Measurements from ENCODE around the gene TMEM43. TPM values are rescaled to one million over a fixed set of nuclear protein-coding genes. Genes with fewer than 3 reads are reported as not detected.

TMEM43 gene
- total RNA-seq, 1 donor from 2014 or later, result 112 TPM

GRCh38 chr3:14175383-14176037 is 50.7 kb downstream of the TMEM43 start:
- DNase-seq (ENCODE audit: low read depth), result peak; percentile 86

GRCh38 chr3:14177580-14178246 is 52.9 kb downstream of the TMEM43 start:
- DNase-seq (ENCODE audit: low read depth), result peak; percentile 43

GRCh38 chr3:14178247-14179113 is 53.6 kb downstream of the TMEM43 start, which contains the start of the genes LSM3 and XPC:
TSS of gene LSM3 (plus strand) at chr3:14178817. CDS start at chr3:14178861, 44 bp downstream.
TSS of gene XPC (minus strand) at chr3:14178601. CDS start at chr3:14178568, 33 bp downstream.
- DNase-seq (ENCODE audit: low read depth), result peak; percentile 99

GRCh38 chr3:14179114-14179465 is 54.2 kb downstream of the TMEM43 start:
- DNase-seq (ENCODE audit: low read depth), result no peak

GRCh38 chr3:14179795-14180194 is 54.9 kb downstream of the TMEM43 start:
- no peak for DNase-seq (ENCODE audit: low read depth)

GRCh38 chr3:14181253-14181652 is 56.4 kb downstream of the TMEM43 start:
- DNase-seq (ENCODE audit: low read depth), result no peak

- DNase-seq (ENCODE audit: low read depth), result no peak
Observed at GRCh38 chr3:14183015-14183577, 58.2 kb downstream of the TMEM43 start.

- no peak for DNase-seq (ENCODE audit: low read depth)
Observed at GRCh38 chr3:14186854-14187458, 62.1 kb downstream of the TMEM43 start.

GRCh38 chr3:14188041-14188754 is 63.3 kb downstream of the TMEM43 start:
- DNase-seq (ENCODE audit: low read depth), result no peak

Other genes starting within 250 kb of the TMEM43 start
- gene WNT7A, start 245.0 kb upstream of the TMEM43 start, total RNA-seq, result not detected in 2 replicates
- 21.4 and 24.0 TPM in 2 replicates for gene CHCHD4, start 182 bp upstream of the TMEM43 start, total RNA-seq
- 22.3 and 27.0 TPM in 2 replicates for gene XPC, start 53.5 kb downstream of the TMEM43 start, total RNA-seq
- 11.4 and 13.3 TPM in 2 replicates for gene LSM3, start 53.8 kb downstream of the TMEM43 start, total RNA-seq

Data from myocyte (in vitro differentiated cells).